A549 (cell line): ENCODE data around the gene ANO3. TPM values are rescaled to one million over a fixed set of nuclear protein-coding genes. Genes with fewer than 3 reads are reported as not detected.

Experiments
- ATAC-seq, 2 experiments: fragments of 200-7000 bp in 1 of 2; fragments of >200 bp in 1 of 2; cut with Nextera tagmentation in 1 of 2; cut with Tn5 transposase in 1 of 2; 3 replicates each; pipeline versions ENCODE4 v1.8.0 to v1.9.1; 2018 to 2020; ENCODE audit warnings: mild to moderate bottlenecking in 1 of 2, moderate library complexity in 1 of 2
- CTCF ChIA-PET: fragments of 300-600 bp; sonication (Branson Sonifier 250); formaldehyde crosslinking; extraction: SDS; loops from one replicate; lab custom pipeline; 2021; ENCODE audit warnings: antibody characterized with exemption, inconsistent platforms; lab: Yijun Ruan, JAX
- POLR2A ChIA-PET: fragments of 350-600 bp; formaldehyde crosslinking; extraction: SDS; loops from one replicate; lab custom pipeline; 2021; ENCODE audit warnings: antibody characterized with exemption, inconsistent platforms; lab: Yijun Ruan, JAX
- DNase-seq, 2 experiments: peaks; one replicate each; pipeline versions ENCODE4 v3.0.0 to v3.0.0-alpha.2; 2011 to 2016; ENCODE audit warnings: low read depth in 1 of 2, low spot score in 1 of 2
- FAIRE-seq: peaks from 2 replicates; lab custom pipeline; 2011; peaks lifted over from hg19 to GRCh38; lab: Jason Lieb, UNC
- H3K27ac ChIP-seq, 2 experiments: fragments of >200 bp; sonication (Bioruptor Twin); formaldehyde crosslinking; 3 replicates each; pipeline ENCODE4 v1.5.1; 2016 to 2017
- H3K4me1 ChIP-seq: fragments of >200 bp; sonication (Bioruptor Twin); formaldehyde crosslinking; 3 replicates; pipeline ENCODE4 v1.6.1; 2016
- H3K4me2 ChIP-seq: fragments of >200 bp; sonication (Bioruptor Twin); formaldehyde crosslinking; 3 replicates; pipeline ENCODE4 v1.6.1; 2016
- H3K4me3 ChIP-seq: fragments of >200 bp; sonication (Bioruptor Twin); formaldehyde crosslinking; 3 replicates; pipeline ENCODE4 v1.5.1; 2016
- H3K9me3 ChIP-seq: fragments of >200 bp; sonication (Bioruptor Twin); formaldehyde crosslinking; 3 replicates; pipeline ENCODE4 v1.6.1; 2016
- ATOH8 ChIP-seq: fragments of 250-450 bp; sonication (Bioruptor Pico); IDR thresholded peaks from 2 replicates; pipeline ENCODE4 v1.5.0; 2020; ENCODE audit warnings: low read depth, mild to moderate bottlenecking, moderate library complexity
- BCL3 ChIP-seq: fragments of >200 bp; sonication (Bioruptor Twin); formaldehyde crosslinking; IDR thresholded peaks from 3 replicates; pipeline ENCODE4 v1.6.1; 2016
- CEBPB ChIP-seq, 2 experiments: fragments of >200 bp in 1 of 2; sonication (Bioruptor Twin) in 1 of 2; formaldehyde crosslinking in 1 of 2; IDR thresholded peaks; 2 replicates each; pipeline ENCODE4 v1.6.1; 2012 to 2016
- CHD4 ChIP-seq: fragments of 200-600 bp; sonication (generic); IDR thresholded peaks from 2 replicates; pipeline ENCODE4 v1.6.1; 2016; ENCODE audit warnings: antibody characterized with exemption, mild to moderate bottlenecking, borderline replicate concordance
- CTCF ChIP-seq: fragments of >200 bp; sonication (Bioruptor Twin); formaldehyde crosslinking; IDR thresholded peaks from 3 replicates; pipeline ENCODE4 v1.5.1; 2016
- E2F6 ChIP-seq: IDR thresholded peaks from 2 replicates; pipeline ENCODE4 v1.6.1; 2012; ENCODE audit warnings: low read depth, borderline replicate concordance
- EHF ChIP-seq: fragments of 250-450 bp; sonication (Bioruptor Pico); IDR thresholded peaks from 2 replicates; pipeline ENCODE4 v1.5.0; 2020; ENCODE audit warnings: mild to moderate bottlenecking
- ELK1 ChIP-seq: fragments of 150-350 bp; IDR thresholded peaks from 2 replicates; pipeline ENCODE4 v1.6.1; 2014; ENCODE audit warnings: low read depth, mild to moderate bottlenecking, low read length
- ESRRA ChIP-seq: fragments of 150-350 bp; IDR thresholded peaks from 2 replicates; pipeline ENCODE4 v1.6.1; 2014; ENCODE audit warnings: mild to moderate bottlenecking, low read length, borderline replicate concordance
- FOSL2 ChIP-seq, 2 experiments: fragments of 450-650 bp in 1 of 2; fragments of >200 bp in 1 of 2; sonication (Bioruptor Twin) in 1 of 2; formaldehyde crosslinking; IDR thresholded peaks; 2 replicates each; pipeline versions ENCODE4 v1.5.0 to v1.6.1; 2016 to 2020; ENCODE audit warnings: mild to moderate bottlenecking in 1 of 2, moderate library complexity in 1 of 2
- HDAC2 ChIP-seq: fragments of 200-600 bp; sonication (generic); IDR thresholded peaks from 2 replicates; pipeline ENCODE4 v1.6.1; 2016
- HEYL ChIP-seq: fragments of 250-450 bp; sonication (Bioruptor Pico); IDR thresholded peaks from 2 replicates; pipeline ENCODE4 v1.8.0; 2021; ENCODE audit warnings: mild to moderate bottlenecking, moderate library complexity
- HOXA7 ChIP-seq: fragments of 250-450 bp; sonication (Bioruptor Pico); IDR thresholded peaks from 2 replicates; pipeline ENCODE4 v1.5.0; 2020; ENCODE audit warnings: mild to moderate bottlenecking, moderate library complexity
- HOXB13 ChIP-seq: fragments of 250-450 bp; sonication (Bioruptor Pico); IDR thresholded peaks from 2 replicates; pipeline ENCODE4 v1.5.0; 2020; ENCODE audit warnings: low read depth, mild to moderate bottlenecking, moderate library complexity
- HOXB5 ChIP-seq: fragments of 250-450 bp; sonication (Bioruptor Pico); IDR thresholded peaks from 2 replicates; pipeline ENCODE4 v1.5.0; 2020; ENCODE audit warnings: mild to moderate bottlenecking, moderate library complexity
- KDM5A ChIP-seq: fragments of 200-600 bp; sonication (generic); IDR thresholded peaks from 2 replicates; pipeline ENCODE4 v1.6.1; 2016; ENCODE audit warnings: antibody characterized with exemption, mild to moderate bottlenecking
- MAFK ChIP-seq: fragments of 450-650 bp; IDR thresholded peaks from 2 replicates; pipeline ENCODE4 v1.6.1; 2014; ENCODE audit not compliant: partially characterized antibody
- NFE2L2 ChIP-seq: fragments of 150-350 bp; conservative IDR thresholded peaks from 2 replicates; pipeline ENCODE4 v1.6.1; 2014; ENCODE audit warnings: low read length
- NPAS2 ChIP-seq: fragments of 250-450 bp; sonication (Bioruptor Pico); IDR thresholded peaks from 2 replicates; pipeline ENCODE4 v1.8.0; 2022; ENCODE audit warnings: mild to moderate bottlenecking, moderate library complexity, borderline replicate concordance
- PHF8 ChIP-seq: fragments of 200-600 bp; sonication (generic); IDR thresholded peaks from 2 replicates; pipeline ENCODE4 v1.6.1; 2016; ENCODE audit warnings: low read depth, mild to moderate bottlenecking, antibody characterized with exemption, moderate library complexity, borderline replicate concordance
- POLR2A ChIP-seq: IDR thresholded peaks from 2 replicates; pipeline ENCODE4 v1.6.1; 2012; ENCODE audit warnings: mild to moderate bottlenecking, low read length
- RAD21 ChIP-seq, 2 experiments: fragments of >200 bp in 1 of 2; sonication (Bioruptor Twin) in 1 of 2; formaldehyde crosslinking in 1 of 2; IDR thresholded peaks in 1 of 2; conservative IDR thresholded peaks in 1 of 2; 2 replicates in 1 of 2; 3 replicates in 1 of 2; pipeline ENCODE4 v1.6.1; 2012 to 2018; ENCODE audit warnings: inconsistent platforms in 1 of 2
- RCOR1 ChIP-seq: fragments of 150-350 bp; IDR thresholded peaks from 2 replicates; pipeline ENCODE4 v1.6.1; 2014; ENCODE audit warnings: antibody characterized with exemption, low read length, low read depth
- SREBF2 ChIP-seq: fragments of 450-650 bp; IDR thresholded peaks from 2 replicates; pipeline ENCODE4 v1.6.1; 2014; ENCODE audit warnings: mild to moderate bottlenecking, moderate library complexity
- TFCP2L1 ChIP-seq: fragments of 250-450 bp; sonication (Bioruptor Pico); IDR thresholded peaks from 2 replicates; pipeline ENCODE4 v1.5.0; 2021; ENCODE audit warnings: mild to moderate bottlenecking
- TP53 ChIP-seq: fragments of 250-450 bp; sonication (Bioruptor Pico); IDR thresholded peaks from 2 replicates; pipeline ENCODE4 v1.5.0; 2021; ENCODE audit warnings: mild to moderate bottlenecking, moderate library complexity
- ZNF302 ChIP-seq: fragments of 250-450 bp; sonication (Bioruptor Pico); IDR thresholded peaks from 2 replicates; pipeline ENCODE4 v1.9.0; 2021; ENCODE audit warnings: inconsistent platforms, mild to moderate bottlenecking, moderate library complexity
- whole genome bisulfite sequencing: methylation state at CpG from one replicate; pipeline ENCODE4 v1.1.6; 2017; ENCODE audit errors: missing lambda C conversion rate; 5-methylcytosine and 5-hydroxymethylcytosine counted together
- polyA plus RNA-seq, 4 experiments: library from polyadenylated mRNA; depleted of rRNA in 3 of 4; stranded (reverse); fragments of >200 nt; fragmentation: RNase III in 1 of 4; extraction: RNeasy Plus Mini Kit Qiagen cat#74134 plus additional on column Dnase treatment in 1 of 4; gene quantifications; 2 replicates in 3 of 4; 3 replicates in 1 of 4; pipeline ENCODE4 v1.2.3, GENCODE V29; 2011 to 2017
- TF ChIP-seq, protein P1 (sequence below): fragments of >200 bp; sonication (Bioruptor Twin); formaldehyde crosslinking; IDR thresholded peaks from 2 replicates; pipeline ENCODE4 v1.6.1; 2016
- TF ChIP-seq, protein P2 (sequence below): IDR thresholded peaks from 2 replicates; pipeline ENCODE4 v1.6.1; 2012

Gene ANO3
- polyA plus RNA-seq, 2 of the 4 experiments (the other 2 are of a cell fraction) = not detected

DNA sequence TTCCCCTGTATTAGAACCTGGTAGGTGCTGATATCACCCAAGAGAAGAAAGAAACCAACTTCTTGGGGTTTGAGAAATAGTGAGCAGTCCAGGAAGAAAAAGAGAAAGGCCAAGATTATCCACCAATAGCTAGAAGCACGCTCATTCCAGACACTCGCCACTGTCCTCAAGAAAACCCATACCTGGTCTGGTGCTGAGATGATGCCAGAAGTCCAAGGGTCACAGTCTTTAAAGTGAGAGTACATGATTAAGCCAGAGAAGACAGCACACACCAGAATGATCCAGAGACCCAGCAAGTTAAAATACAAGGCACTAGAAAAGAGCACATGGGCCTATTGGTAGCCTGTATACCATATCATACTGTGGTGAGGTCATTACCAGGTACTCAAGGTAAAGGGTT is 366.3 kb downstream of the ANO3 start:
- Histone ChIP-seq H3K4me3 (no peak overlapping the region), H3K4me1 (no peaks in the 10 kb centered on the region), H3K4me2 (no peak overlapping the region), H3K9me3 (no peaks in the 10 kb centered on the region), H3K27ac (no peak overlapping the region)
- ChIA-PET POLR2A (no interaction called here), CTCF (no interaction called here)
- FAIRE-seq = no peak
- no peak for DNase-seq
- TF ChIP-seq E2F6 (no peak), HEYL (CRISPR knock-in tag) (no peak), RAD21 (conservative IDR thresholded peaks at IDR 0.05 in 1 of 2, IDR thresholded peaks at IDR 0.05 in 1 of 2) (no peak), RCOR1 (no peak), KDM5A (no peak), SREBF2 (no peak), FOSL2 (IDR thresholded peaks at IDR 0.05) (no peak), FOSL2 (CRISPR knock-in tag; IDR thresholded peaks at IDR 0.05) (no peak), ELK1 (no peak), ATOH8 (CRISPR knock-in tag) (no peak), EHF (CRISPR knock-in tag) (no peak), POLR2A (no peak), TP53 (CRISPR knock-in tag) (no peak), MAFK (no peak), ESRRA (no peak), HOXA7 (no peak), BCL3 (no peak), CTCF (no peak), PHF8 (no peak)
- TF ChIP-seq, protein P1, sequence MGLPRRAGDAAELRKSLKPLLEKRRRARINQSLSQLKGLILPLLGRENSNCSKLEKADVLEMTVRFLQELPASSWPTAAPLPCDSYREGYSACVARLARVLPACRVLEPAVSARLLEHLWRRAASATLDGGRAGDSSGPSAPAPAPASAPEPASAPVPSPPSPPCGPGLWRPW = no peak
- 40% methylated on average over 2 of the region's 2 CpGs for WGBS
- no peak for ATAC-seq

DNA sequence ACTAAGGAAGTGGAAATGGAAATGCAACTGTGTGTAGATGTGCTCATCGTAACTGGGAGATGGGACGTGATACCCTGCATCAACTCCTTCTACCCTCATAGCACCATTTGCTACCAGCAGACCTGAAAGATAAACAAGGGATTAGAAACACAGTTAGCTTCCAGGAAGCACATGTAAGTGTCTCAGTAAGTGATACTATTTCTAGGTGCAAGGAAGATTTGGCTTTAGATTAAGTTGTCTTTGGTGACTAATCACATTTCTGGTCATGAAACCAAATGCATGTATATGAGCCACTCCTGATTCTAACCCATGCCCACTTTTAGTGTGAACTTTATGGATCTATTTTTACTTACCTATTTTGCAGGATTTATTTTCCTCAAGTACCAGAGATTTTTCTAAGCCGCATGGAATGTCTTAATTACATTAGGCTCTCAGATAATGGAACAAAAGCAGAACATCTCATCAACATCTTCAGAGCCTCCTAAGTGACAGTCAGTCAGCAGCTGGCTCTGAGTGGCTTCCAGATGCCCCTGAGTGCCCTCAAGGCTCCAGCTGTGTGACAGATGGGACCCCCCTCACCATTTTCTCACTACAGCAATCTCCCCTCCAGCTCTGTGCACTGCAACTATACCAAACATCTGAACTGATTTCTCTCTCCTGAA is 368.8 kb downstream of the ANO3 start:
- no peak for ATAC-seq
- 19% methylated on average over 3 of the region's 3 CpGs for WGBS
- no peak for TF ChIP-seq CEBPB (IDR thresholded peaks at IDR 0.05)
- TF ChIP-seq, protein P2, sequence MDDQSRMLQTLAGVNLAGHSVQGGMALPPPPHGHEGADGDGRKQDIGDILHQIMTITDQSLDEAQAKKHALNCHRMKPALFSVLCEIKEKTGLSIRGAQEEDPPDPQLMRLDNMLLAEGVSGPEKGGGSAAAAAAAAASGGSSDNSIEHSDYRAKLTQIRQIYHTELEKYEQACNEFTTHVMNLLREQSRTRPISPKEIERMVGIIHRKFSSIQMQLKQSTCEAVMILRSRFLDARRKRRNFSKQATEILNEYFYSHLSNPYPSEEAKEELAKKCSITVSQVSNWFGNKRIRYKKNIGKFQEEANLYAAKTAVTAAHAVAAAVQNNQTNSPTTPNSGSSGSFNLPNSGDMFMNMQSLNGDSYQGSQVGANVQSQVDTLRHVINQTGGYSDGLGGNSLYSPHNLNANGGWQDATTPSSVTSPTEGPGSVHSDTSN = no peak
- TF ChIP-seq ZNF302 (CRISPR knock-in tag) = no peak
- TF ChIP-seq HOXB13 (CRISPR knock-in tag) = no peak
- TF ChIP-seq HOXB5 (CRISPR knock-in tag) = no peak
- TF ChIP-seq NFE2L2 = no peak
- TF ChIP-seq CTCF = no peak
- TF ChIP-seq NPAS2 = no peak
- no peak for TF ChIP-seq RCOR1
- no peak for TF ChIP-seq HDAC2
- TF ChIP-seq TFCP2L1 (CRISPR knock-in tag) = no peak
- TF ChIP-seq CHD4 = no peak

More for the DNA sequence above, 368.8 kb downstream of the ANO3 start:
- no peak overlapping the region for H3K27ac ChIP-seq
- H3K4me1 ChIP-seq = no peaks in the 10 kb centered on the region
- no peak overlapping the region for H3K4me3 ChIP-seq
- DNase-seq (no peak), FAIRE-seq (no peak)
- H3K4me2 ChIP-seq = no peak overlapping the region
- CTCF ChIA-PET = interaction anchor here (0.6 kb wide), 1 partner anchor 303 kb away, joined by 4 read pairs; no protein-coding TSS in a partner anchor
- POLR2A ChIA-PET = no interaction called here
- no peaks in the 10 kb centered on the region for H3K9me3 ChIP-seq
